ENCODE measurements around the gene ZCCHC14. TPM values are rescaled to one million over a fixed set of nuclear protein-coding genes. Genes with fewer than 3 reads are reported as not detected.

Gene ZCCHC14
- total RNA-seq, 4 donors from 2014 or later: 27.7 to 56.1 (median 36.7) TPM

- TF ChIP-seq POLR2A (IDR thresholded peaks at IDR 0.05): no peak
- no peak for TF ChIP-seq POLR2AphosphoS5 (IDR thresholded peaks at IDR 0.05)
- no peak for TF ChIP-seq CTCF (IDR thresholded peaks at IDR 0.05)
- TF ChIP-seq EP300 (IDR thresholded peaks at IDR 0.05; ENCODE audit: low read depth): no peak
- Histone ChIP-seq H3K4me3 (no peak overlapping the region), H3K4me1 (peaks cover 22 to 33% (median 29%) of the 10 kb centered on the region in 4 donors), H3K9me3 (no peaks in the 10 kb centered on the region), H3K36me3 (peaks cover 0 to 16% (median 7%) of the 10 kb centered on the region in 4 donors), H3K27ac (peak overlapping the region in 1 of 4 donors; percentile 4), H3K27me3 (no peaks in the 10 kb centered on the region)
- in situ Hi-C loops (cut with MboI; ENCODE audit: low pct_ligation_motif_present in 1 of 4, low pct_unique_long_range_greater_than_20kb in 1 of 4, low sequenced_read_pairs in 3 of 4): loop anchor here in 2 of 4 donors (10.0 kb wide), 2 partner anchors 71 to 239 kb away; no protein-coding TSS in a partner anchor
- intact Hi-C loops (cut with DNase I; ENCODE audit: low total_unique reads): no loop called here
- DNase-seq: no peak
- WGBS, 2 donors (ENCODE audit: low coverage in 1 of 2): 63 to 73% methylated on average over 7 of the region's 7 CpGs
Measured at GRCh38 chr16:87395181-87395842, 97.5 kb downstream of the ZCCHC14 start.

- Histone ChIP-seq H3K36me3 (peaks cover 0 to 2% (median under 1%) of the 10 kb centered on the region in 4 donors), H3K4me1 (peaks cover 22 to 40% (median 32%) of the 10 kb centered on the region in 4 donors), H3K27ac (peak overlapping the region; percentile 96 to 100 (median 98)), H3K27me3 (no peaks in the 10 kb centered on the region), H3K9me3 (no peaks in the 10 kb centered on the region), H3K4me3 (peak overlapping the region in 3 of 4 donors; percentile 66 to 96 (median 95))
- 66 to 90% methylated on average over 2 to 6 of the region's 6 CpGs for WGBS, 2 donors (ENCODE audit: low coverage in 1 of 2)
- TF ChIP-seq CTCF (IDR thresholded peaks at IDR 0.05) (no peak), POLR2AphosphoS5 (IDR thresholded peaks at IDR 0.05) (no peak), POLR2A (IDR thresholded peaks at IDR 0.05) (no peak), EP300 (IDR thresholded peaks at IDR 0.05; ENCODE audit: low read depth) (no peak)
- in situ Hi-C loops (cut with MboI; ENCODE audit: low pct_ligation_motif_present in 1 of 4, low pct_unique_long_range_greater_than_20kb in 1 of 4, low sequenced_read_pairs in 3 of 4) (loop anchor here in 2 of 4 donors (10.0 kb wide), 2 partner anchors 69 to 241 kb away; no protein-coding TSS in a partner anchor), intact Hi-C loops (cut with DNase I; ENCODE audit: low total_unique reads) (loop anchor here (5.0 kb wide), 1 partner anchor 76 kb away; the partner anchor contains the start of gene C16orf95)
- no peak for DNase-seq
Measured at GRCh38 chr16:87393680-87394055, 99.2 kb downstream of the ZCCHC14 start.

GRCh38 chr16:87392821-87393679 lies 99.8 kb downstream of the ZCCHC14 start:
- Histone ChIP-seq H3K4me3 (peak overlapping the region; percentile 66 to 96 (median 82)), H3K4me1 (peaks cover 22 to 44% (median 34%) of the 10 kb centered on the region in 4 donors), H3K36me3 (no peaks in the 10 kb centered on the region), H3K9me3 (no peaks in the 10 kb centered on the region), H3K27me3 (no peaks in the 10 kb centered on the region), H3K27ac (peak overlapping the region; percentile 96 to 100 (median 98))
- in situ Hi-C loops (cut with MboI; ENCODE audit: low pct_ligation_motif_present in 1 of 4, low pct_unique_long_range_greater_than_20kb in 1 of 4, low sequenced_read_pairs in 3 of 4) (loop anchor here in 2 of 4 donors (10.0 kb wide), 2 partner anchors 68 to 242 kb away; no protein-coding TSS in a partner anchor), intact Hi-C loops (cut with DNase I; ENCODE audit: low total_unique reads) (loop anchor here (5.0 kb wide), 1 partner anchor 76 kb away; the partner anchor contains the start of gene C16orf95)
- TF ChIP-seq POLR2A (IDR thresholded peaks at IDR 0.05): peak; percentile 14
- no peak for TF ChIP-seq EP300 (IDR thresholded peaks at IDR 0.05; ENCODE audit: low read depth)
- TF ChIP-seq CTCF (IDR thresholded peaks at IDR 0.05): peak in 2 of 5 experiments; percentile 4
- peak in 1 of 3 donors; percentile 5 for TF ChIP-seq POLR2AphosphoS5 (IDR thresholded peaks at IDR 0.05)
- DNase-seq: peak; percentile 64
- 0 to 4% methylated on average over 5 to 29 of the region's 53 CpGs for WGBS, 2 donors (ENCODE audit: low coverage in 1 of 2)

Measured in transverse colon (tissue), 4 donors.